ENCODE data around the gene CLEC14A.

The CLEC14A gene

DNA sequence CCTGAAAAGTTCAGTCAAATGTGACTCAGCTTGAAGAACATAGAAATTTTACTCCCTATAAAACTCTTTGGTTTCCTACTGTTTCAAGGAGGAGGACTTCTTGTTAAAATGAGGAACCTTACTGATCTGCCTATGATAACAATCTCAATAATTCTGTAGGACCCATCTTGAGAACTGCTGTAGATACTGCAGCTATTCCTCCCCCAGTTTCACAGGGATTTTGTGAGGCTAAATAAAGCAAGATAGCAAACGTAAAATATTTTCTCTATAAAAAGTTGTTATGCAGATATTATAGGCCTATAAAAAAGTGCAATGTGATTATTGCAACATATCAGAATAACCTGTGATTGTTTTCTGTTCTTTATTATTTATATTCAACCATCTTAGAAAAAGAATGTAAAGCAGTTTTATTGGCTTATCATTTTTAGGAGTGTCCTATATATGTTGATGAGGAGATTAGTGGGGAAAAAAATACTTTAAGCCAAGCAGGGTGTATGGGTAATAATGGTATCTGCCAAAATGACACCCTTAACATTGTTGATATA, 12.1 kb downstream of the CLEC14A start:
- DNase-seq, result no peak

DNA sequence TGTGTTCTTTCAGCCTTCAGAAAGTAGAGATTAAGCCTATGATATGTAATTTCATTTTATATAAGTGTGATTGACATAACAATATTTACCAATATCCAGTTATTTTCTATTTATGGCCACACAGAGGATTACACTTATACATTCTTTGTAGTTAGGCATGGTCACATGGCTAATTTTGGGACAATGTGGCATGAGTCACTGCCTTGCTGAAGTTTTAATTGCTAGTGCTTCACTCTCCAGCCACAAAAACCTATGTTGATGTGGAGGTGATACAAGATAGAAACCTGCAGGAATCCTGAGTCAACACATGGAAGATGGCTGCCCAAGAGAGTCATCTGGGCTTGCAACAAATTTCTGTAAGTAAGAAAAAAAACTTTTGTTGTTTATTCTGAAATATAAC, 17.0 kb downstream of the CLEC14A start:
- no peak for DNase-seq

DNA sequence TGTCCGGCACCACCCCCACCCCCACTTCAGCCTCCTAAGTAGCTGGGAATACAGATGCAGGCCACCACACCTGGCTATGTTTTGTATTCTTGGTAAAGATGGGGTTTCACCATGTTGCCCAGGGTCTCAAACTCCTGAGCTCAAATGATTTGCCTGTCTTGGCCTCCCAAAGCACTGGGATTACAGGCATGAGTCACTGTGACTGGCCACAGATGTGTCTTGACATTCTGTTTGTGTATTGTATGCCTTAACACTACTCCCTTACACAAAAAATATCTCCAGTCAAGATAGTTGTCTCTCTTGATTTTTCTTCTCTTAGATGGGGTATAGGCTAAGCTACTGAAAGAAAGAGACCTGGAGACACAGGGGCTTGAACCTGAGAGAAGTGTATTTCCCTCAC, 17.6 kb downstream of the CLEC14A start:
- no peak for DNase-seq

DNA sequence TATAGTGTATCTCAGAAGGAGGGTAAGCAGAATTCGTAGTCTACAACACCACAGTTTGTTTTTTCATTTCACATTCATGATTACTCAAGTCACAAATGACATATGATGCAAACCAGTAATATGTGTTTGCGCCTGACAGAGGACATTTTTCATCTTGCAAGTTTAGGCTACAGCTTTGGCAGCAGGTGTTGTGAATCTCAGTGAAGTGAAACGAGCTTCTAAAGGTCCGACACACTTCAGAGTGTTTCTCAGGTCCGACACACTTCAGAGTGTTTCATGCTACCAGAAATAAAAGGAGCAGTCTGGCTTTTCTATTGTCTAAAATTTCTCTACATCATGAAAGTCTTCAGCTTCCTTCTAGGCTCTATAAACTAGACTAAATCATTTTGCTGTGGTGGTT, 22.7 kb downstream of the CLEC14A start:
- DNase-seq, result no peak

DNA sequence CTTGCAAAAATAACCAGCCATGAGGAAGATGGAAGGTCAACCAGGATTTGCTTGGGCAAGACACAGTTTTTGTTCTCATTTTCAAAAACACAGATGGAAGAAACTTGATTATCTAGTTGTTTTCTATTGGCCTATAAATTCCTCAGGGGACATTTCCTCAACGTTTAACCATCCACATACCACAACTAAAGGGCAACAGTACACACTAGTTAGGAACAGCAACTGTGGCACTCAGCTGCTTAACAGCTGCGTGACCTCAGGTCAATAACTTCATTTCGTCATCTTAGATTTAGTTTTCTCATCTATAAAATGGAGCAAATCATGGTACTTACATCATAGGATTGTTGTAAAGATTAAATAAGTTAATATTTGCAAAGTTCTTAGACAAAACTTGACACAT, 29.5 kb downstream of the CLEC14A start:
- no peak for DNase-seq

GRCh38 chr14:38225946-38226345, 29.9 kb downstream of the CLEC14A start:
- DNase-seq, result no peak

DNA sequence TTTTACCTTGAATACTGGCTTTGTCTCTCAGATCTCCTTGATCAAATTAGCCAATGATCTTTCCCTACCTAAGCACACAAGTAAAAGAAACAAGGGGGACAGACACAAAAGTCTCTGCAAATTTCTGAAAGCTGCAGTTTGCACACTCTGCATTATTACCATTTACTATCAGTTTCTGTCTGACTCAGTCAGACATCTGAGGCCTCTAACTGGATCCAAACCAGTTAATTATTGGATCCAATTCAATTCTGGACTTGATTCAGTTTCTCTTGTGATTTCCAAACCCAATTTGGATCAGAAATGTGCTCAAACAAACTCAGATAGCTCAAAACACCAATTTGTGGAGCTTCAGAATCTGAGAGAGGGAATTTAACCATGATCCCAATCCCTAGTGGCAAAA, 31.6 kb downstream of the CLEC14A start:
- DNase-seq, result no peak

- no peak for DNase-seq
These were observed 34.8 kb downstream of the CLEC14A start for GRCh38 chr14:38221077-38221476.

GRCh38 chr14:38217553-38217952, 38.3 kb downstream of the CLEC14A start:
- no peak for DNase-seq

GRCh38 chr14:38213001-38213400, 42.9 kb downstream of the CLEC14A start:
- DNase-seq, result no peak

DNA sequence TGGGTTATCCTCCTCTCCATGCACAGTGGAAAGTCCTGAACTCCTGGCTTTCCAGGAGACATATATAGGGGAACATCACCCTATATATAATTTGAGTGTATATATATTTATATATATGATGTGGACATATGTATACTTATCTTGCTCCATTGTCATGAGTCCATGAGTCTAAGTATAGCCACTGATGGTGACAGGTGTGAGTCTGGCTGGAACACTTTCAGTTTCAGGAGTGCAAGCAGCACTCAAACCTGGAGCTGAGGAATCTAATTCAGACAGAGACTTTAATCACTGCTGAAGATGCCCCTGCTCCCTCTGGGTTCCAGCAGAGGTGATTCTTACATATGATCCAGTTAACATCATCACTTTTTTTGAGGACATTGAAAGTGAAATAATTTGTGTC, 43.8 kb downstream of the CLEC14A start:
- DNase-seq, result no peak

DNA sequence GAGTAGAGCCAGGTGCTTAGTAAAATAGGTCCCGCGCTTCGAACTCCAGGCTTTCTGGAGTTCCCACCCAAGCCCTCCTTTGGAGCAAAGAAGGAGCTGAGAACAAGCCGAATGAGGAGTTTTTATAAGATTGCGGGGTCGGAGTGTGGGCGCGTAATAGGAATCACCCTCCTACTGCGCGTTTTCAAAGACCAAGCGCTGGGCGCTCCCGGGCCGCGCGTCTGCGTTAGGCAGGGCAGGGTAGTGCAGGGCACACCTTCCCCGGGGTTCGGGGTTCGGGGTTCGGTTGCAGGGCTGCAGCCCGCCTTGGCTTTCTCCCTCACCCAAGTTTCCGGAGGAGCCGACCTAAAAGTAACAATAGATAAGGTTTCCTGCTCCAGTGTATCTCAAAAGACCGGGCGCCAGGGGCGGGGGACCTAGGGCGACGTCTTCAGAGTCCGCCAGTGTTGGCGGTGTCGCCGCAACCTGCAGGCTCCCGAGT, 44.6 kb downstream of the CLEC14A start:
- DNase-seq, result no peak

DNA sequence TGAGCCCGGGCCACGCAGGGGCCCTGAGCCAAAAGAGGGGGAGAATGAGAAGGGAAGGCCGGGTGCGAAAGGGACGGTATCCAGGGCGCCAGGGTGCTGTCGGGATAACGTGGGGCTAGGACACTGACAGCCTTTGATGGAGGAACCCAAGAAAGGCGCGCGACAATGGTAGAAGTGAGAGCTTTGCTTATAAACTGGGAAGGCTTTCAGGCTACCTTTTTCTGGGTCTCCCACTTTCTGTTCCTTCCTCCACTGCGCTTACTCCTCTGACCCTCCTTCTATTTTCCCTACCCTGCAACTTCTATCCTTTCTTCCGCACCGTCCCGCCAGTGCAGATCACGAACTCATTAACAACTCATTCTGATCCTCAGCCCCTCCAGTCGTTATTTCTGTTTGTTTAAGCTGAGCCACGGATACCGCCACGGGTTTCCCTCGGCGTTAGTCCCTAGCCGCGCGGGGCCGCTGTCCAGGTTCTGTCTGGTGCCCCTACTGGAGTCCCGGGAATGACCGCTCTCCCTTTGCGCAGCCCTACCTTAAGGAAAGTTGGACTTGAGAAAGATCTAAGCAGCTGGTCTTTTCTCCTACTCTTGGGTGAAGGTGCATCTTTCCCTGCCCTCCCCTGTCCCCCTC, 45.2 kb downstream of the CLEC14A start:
- DNase-seq, result no peak

DNA sequence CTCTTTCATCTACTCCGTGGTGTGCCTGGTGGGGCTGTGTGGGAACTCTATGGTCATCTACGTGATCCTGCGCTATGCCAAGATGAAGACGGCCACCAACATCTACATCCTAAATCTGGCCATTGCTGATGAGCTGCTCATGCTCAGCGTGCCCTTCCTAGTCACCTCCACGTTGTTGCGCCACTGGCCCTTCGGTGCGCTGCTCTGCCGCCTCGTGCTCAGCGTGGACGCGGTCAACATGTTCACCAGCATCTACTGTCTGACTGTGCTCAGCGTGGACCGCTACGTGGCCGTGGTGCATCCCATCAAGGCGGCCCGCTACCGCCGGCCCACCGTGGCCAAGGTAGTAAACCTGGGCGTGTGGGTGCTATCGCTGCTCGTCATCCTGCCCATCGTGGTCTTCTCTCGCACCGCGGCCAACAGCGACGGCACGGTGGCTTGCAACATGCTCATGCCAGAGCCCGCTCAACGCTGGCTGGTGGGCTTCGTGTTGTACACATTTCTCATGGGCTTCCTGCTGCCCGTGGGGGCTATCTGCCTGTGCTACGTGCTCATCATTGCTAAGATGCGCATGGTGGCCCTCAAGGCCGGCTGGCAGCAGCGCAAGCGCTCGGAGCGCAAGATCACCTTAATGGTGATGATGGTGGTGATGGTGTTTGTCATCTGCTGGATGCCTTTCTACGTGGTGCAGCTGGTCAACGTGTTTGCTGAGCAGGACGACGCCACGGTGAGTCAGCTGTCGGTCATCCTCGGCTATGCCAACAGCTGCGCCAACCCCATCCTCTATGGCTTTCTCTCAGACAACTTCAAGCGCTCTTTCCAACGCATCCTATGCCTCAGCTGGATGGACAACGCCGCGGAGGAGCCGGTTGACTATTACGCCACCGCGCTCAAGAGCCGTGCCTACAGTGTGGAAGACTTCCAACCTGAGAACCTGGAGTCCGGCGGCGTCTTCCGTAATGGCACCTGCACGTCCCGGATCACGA, 46.0 kb downstream of the CLEC14A start:
- no peak for DNase-seq

- DNase-seq, result no peak
These were observed 47.0 kb downstream of the CLEC14A start for GRCh38 chr14:38208618-38209562.

DNA sequence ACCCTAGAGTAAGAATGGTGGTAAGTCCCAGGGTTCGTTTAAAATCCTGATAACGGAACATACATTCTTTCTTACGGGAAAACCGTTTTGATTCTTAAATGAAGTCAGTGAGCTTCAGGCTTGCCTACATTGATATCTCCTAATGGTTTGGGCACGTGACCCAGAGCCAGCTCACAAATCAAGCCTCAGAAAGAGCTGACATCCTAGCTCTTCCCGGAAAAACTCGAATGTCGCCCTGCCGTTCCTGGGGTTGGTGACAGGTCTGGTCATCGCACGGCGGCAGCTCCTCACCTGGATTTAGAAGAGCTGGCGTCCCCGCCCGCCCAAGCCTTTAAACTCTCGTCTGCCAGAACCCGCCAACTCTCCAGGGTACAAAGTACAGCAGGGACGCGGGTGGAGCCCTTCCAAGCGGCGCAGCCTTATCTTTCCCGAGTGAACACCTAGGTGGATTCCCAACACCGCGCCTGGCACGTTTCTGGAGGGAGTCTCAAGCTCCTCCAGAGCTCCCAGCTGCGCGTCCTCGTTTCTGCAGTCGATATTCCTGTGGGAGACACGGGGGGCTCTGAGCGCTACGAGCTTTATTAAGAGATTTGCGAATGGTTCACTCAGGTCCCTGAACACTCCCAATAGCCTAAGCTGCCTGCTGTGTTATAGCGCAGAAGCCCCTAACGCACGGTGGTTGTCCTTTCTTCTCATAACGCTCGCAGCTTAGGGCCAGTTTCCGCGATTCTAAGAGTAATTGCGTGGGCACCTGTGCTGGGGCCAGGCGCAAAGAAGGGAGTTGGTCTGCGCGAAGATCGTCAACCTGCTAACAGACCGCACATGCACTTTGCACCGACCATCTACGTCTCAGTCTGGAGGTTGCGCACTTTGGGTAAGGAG, 47.9 kb downstream of the CLEC14A start, which contains the start of gene SSTR1:
Gene SSTR1 (plus strand): TSS at position 169 of the 882 bp plus-strand sequence. CDS start 1,486 bp downstream, outside the sequence.
- no peak for DNase-seq

- DNase-seq, result no peak
These were observed 48.5 kb downstream of the CLEC14A start for GRCh38 chr14:38207377-38207735.

DNA sequence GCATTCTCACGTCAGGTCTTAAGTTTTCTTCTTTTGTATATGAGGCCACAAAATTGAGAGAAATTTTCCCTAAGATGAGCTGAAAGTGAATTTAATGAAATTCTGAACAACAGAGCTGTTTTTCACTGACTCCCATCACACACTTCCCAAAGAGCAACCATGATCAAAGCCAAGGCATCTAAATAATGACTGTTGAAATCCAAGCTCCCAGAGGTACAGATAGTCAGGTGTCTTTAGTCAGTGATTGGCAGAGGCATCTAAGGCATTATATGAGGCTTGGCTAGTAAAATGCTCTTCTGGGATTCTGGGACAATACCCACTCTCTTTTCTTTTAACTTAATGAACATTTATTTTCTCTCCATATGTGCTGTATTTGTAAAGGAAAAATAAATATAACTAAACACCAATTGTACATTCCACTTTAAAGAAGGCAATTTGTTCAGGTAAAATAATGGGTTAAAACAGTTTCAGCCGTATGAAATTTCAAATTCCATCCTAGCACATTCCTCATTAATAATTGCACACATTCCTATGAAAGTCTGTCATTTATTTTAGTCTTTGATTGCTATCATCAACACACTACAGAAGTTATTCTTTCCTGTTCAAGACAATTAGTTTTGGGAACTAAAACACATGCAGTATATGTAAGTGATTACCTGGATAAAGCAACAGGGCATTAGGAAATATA, 49.1 kb downstream of the CLEC14A start:
- no peak for DNase-seq

DNA sequence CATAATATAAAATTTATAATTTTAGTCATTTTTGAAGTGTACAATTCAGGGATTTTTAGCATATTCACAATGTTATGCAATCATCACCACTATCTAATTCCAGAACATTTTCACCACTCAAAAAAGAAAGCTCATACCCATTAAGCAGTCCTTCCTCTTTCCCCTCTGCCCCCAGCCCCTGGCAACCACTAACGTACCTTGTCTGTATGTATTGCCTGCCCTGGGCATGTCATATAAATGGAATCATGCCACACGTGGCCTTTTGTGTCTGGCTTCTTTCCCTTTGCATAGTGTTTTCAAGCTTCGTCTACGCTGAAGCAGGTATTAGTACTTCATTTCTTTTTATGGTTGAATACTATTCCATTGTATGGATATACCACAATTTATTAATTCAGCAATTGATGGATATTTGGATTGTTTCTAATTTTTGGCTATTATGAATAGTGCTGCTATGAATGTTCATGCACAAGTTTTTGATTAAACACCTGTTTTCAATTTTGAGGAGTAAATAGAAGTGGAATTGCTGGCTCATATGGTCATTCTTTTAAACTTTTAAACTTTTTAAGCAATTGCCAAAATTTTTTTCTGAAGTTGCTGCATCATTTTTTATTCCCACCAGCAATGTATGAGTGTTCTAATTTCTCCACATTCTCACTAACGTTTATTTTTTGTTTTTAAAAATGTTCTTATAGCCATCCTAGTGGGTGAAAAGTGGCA, 49.8 kb downstream of the CLEC14A start:
- no peak for DNase-seq

DNA sequence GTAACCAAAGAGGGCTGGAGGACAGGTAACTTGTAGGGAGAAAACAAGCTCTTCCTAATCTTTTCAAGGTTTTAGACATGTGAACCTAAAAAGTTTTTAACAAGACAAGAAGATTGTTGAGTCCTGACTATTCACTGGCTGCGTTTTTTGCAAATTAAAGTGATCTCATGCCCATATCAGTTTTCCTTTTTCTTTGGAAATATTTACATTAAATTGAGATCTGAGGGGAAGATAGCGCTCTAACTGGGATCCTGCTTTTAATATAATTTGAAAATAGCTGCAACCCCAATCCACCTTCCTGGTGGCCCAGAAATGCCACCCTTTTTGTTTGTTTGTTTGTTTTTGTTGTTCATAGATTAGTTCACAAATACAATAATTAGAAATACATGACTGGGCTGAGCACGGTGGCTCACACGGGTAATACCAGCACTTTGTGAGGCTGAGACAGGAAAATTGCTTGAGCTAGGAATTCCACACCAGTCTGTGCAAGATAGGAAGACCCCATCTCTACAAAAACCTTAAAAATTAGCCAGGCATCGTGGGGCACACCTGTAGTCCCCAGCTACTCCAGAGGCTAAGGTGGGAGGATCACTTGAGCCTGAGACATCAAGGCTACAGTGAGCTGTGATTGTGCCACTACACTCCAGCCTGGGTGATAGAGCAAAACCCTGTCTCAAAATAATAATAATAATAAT, 50.6 kb downstream of the CLEC14A start:
- no peak for DNase-seq

Measured in SW 1271 (cell line).